DMS53 treated with DMSO at 0.1 percent for 48 hours (cell line): ENCODE data around the gene TNS3.

Experiments used
- DNase-seq: peaks from one replicate; lab custom pipeline; 2025; ENCODE audit not compliant: unreplicated experiment; lab: John Stamatoyannopoulos, UW

TNS3 gene

GRCh38 chr7:47376991-47377616 is 204.8 kb downstream of the TNS3 start:
- DNase-seq = no peak

- DNase-seq = no peak
Observed at GRCh38 chr7:47375121-47375938, 206.6 kb downstream of the TNS3 start.

GRCh38 chr7:47374538-47374937 is 207.4 kb downstream of the TNS3 start:
- no peak for DNase-seq

- DNase-seq = peak; percentile 2
Observed at GRCh38 chr7:47373871-47374451, 207.9 kb downstream of the TNS3 start.

- peak; percentile 64 for DNase-seq
Observed at GRCh38 chr7:47371733-47372368, 210.1 kb downstream of the TNS3 start.

DNA sequence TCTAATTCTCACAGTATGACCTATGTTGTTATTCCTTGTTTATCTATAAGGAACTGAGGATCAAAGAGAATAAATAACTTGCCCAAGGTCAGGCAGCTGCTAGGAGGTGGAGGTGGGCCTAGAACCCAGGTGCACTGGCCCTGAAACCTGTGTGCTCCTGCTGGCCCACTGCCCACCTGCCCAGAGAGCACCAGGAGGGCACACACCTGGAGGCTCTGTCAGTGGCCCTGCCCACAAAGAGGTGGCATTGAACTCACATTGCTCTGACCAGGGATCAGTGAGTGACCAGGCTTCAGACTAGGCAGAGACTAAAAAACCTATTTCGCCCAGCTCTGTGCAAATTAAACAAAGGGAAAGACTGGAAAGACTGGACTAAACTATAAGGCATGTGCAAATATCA is 210.6 kb downstream of the TNS3 start:
- DNase-seq = no peak

DNA sequence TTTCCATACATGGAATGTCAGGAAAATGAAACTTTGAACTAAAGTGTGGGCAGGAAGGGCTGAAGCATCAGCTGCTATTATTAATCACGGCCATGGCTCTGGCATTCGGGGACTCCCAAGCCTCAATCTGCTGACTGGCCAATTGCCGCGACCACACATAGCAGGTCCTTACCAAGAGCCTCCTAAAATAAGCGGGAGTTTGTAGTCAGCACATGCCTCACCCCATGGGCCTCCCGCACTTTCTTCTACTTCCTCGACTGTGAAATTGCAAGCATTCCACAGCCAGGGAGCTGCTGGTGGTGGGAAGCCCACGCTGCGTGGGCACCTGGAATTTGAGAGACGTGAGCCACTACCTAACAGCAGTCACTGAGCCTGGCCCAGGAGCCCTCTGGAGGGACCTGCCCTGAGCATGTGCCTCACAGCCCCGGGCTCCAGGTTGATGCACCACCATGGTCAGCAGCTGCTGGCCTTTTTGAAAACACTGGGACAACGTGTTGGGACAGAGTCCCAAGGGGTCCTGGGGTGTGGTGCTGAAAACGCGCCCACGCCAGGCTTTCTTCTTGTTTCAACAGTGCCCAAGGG is 211.4 kb downstream of the TNS3 start:
- DNase-seq = no peak

GRCh38 chr7:47369736-47370135 is 212.2 kb downstream of the TNS3 start:
- no peak for DNase-seq

GRCh38 chr7:47368190-47368812 is 213.6 kb downstream of the TNS3 start:
- DNase-seq = no peak

GRCh38 chr7:47367369-47367768 is 214.5 kb downstream of the TNS3 start:
- DNase-seq = no peak

GRCh38 chr7:47366960-47367359 is 215.0 kb downstream of the TNS3 start:
- DNase-seq = no peak

DNA sequence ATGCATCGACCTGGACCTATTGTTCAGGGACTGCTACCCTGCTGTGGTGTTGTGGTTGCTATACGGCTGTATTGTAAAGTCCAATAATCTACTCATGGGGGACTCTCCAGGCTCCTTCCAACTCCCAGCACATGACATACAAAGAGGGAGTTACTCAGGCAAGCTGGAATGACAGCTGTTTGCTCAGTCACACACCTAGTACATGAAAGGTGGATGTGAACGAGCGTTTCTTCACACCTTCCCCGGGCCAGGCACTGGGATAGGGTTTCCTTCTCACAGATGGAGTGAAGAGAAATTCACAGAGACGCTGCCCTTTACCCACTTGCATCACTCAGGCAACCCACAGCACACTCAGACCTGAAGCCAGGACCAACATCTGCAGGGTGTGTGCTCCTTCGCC is 215.7 kb downstream of the TNS3 start:
- DNase-seq = no peak

- DNase-seq = no peak
Observed at GRCh38 chr7:47362984-47363383, 218.9 kb downstream of the TNS3 start.

DNA sequence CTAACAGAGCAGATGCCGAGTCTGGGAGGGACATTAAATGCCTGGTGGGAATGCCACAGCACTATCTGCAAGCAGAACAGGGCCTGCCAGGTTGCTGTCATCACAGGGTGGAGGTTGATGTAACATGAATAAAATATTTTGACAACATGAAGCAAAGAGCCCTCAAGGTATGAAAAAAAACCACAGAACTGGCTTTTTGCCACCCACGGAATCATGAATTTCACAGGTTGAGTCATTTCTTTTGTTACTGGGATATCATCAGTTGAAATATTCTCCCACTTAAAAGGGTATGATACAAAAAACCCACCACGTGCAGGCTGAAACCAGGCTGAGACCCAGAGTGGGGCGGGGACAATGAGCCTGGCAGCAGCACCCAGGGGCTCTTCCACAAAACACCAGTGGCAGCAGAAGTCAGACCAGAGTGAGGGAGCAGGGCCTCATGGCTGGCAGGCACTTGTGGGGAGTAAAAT is 220.1 kb downstream of the TNS3 start:
- no peak for DNase-seq

DNA sequence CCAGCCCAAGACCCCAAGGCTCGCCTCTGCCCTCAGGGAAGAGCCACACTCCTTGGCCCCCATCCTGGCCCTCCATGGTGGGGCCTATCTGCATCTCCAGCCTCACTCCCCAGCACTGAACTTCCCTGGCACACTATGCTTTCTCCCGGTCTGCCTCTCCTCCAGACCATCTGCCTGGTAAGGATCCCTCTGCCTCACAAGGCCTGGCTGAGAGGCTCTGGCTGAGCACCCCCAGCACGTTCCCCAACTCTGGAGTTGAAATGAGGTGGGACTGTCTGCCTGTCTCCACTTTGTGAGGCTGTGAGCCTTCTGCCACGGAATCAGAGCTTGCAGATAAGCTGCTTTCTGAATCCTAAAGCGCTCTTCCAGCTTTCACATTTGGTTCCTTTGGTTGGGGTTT is 220.7 kb downstream of the TNS3 start:
- no peak for DNase-seq

GRCh38 chr7:47360301-47360900 is 221.5 kb downstream of the TNS3 start:
- no peak for DNase-seq

DNA sequence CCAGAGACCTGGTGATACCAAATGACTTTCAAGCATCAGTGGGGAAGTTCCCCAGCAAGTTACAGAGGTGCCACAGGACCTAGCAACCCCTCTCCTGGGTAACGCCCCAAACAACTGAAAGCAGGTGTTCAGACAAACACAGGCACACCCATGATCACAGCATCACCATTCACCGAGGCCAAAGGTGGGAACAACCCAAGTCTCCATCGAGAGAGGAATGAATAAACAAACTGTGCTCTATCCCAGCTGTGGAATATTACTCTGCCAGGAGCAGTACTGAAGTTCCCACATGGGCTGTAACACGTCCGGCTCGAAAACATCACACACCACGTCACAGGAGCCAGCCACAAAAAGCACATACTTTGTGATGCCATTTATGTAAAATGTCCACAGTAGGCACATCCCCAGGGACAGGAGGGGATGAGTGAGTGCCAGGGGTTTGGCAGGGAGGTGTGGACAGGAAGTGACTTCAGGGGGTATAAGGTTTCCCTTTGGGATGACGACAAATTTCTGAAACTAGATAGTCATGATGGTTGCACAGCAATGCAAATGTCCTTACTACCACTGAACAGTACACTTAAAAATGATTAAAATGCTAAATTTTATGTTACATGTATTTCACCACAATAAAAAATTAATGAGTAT is 222.8 kb downstream of the TNS3 start:
- no peak for DNase-seq

DNA sequence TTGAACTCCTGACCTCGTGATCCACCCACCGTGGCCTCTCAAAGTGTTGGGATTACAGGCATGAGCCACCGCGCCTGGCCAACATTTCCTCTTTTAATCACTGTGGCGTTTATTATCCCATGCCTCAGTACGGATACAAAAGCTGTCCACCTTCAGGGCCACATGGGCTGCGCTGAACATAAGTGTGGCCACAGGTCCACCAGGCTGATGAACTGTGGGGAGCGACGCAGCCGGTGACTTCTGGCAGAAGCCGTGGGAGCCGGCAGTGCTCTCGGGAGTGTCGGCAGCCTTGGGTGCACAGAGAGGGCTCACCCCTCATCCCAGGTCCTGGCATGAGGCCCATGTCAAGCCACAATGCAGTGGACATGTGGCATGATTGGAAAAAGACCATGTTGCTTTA is 223.6 kb downstream of the TNS3 start:
- no peak for DNase-seq

- DNase-seq = no peak
Observed at GRCh38 chr7:47357863-47358262, 224.0 kb downstream of the TNS3 start.

GRCh38 chr7:47357361-47357760 is 224.6 kb downstream of the TNS3 start:
- DNase-seq = no peak
